ENCODE data around the gene IMMP2L.
"Not testable (repeated sequence)": the region's sequence is repeated elsewhere in the genome, so short reads cannot be mapped to it uniquely, and the experiment has no call there.

Gene IMMP2L

GRCh38 chr7:111272092-111272491, 290.2 kb downstream of the IMMP2L start:
- in situ Hi-C loops (cut with HindIII; ENCODE audit: low sequenced_read_pairs): no loop called here

GRCh38 chr7:111270794-111271193, 291.5 kb downstream of the IMMP2L start:
- in situ Hi-C loops (cut with HindIII; ENCODE audit: low sequenced_read_pairs): not testable (repeated sequence)

- in situ Hi-C loops (cut with HindIII; ENCODE audit: low sequenced_read_pairs): no loop called here
Measured at GRCh38 chr7:111268941-111269340, 293.4 kb downstream of the IMMP2L start.

GRCh38 chr7:111266613-111267012, 295.7 kb downstream of the IMMP2L start:
- in situ Hi-C loops (cut with HindIII; ENCODE audit: low sequenced_read_pairs): no loop called here

- in situ Hi-C loops (cut with HindIII; ENCODE audit: low sequenced_read_pairs): no loop called here
Measured at GRCh38 chr7:111265394-111265793, 296.9 kb downstream of the IMMP2L start.

GRCh38 chr7:111264981-111265380, 297.3 kb downstream of the IMMP2L start:
- in situ Hi-C loops (cut with HindIII; ENCODE audit: low sequenced_read_pairs): loop anchor here (5.0 kb wide), 1 partner anchor 38 kb away; no protein-coding TSS in a partner anchor

GRCh38 chr7:111264111-111264868, 298.0 kb downstream of the IMMP2L start:
- in situ Hi-C loops (cut with HindIII; ENCODE audit: low sequenced_read_pairs): loop anchor here (5.0 kb wide), 1 partner anchor 37 kb away; no protein-coding TSS in a partner anchor

- in situ Hi-C loops (cut with HindIII; ENCODE audit: low sequenced_read_pairs): loop anchor here (5.0 kb wide), 1 partner anchor 35 kb away; no protein-coding TSS in a partner anchor
Measured at GRCh38 chr7:111262293-111263116, 299.8 kb downstream of the IMMP2L start.

- in situ Hi-C loops (cut with HindIII; ENCODE audit: low sequenced_read_pairs): loop anchor here (5.0 kb wide), 1 partner anchor 34 kb away; no protein-coding TSS in a partner anchor
Measured at GRCh38 chr7:111261496-111261895, 300.8 kb downstream of the IMMP2L start.

GRCh38 chr7:111259991-111260390, 302.3 kb downstream of the IMMP2L start:
- in situ Hi-C loops (cut with HindIII; ENCODE audit: low sequenced_read_pairs): loop anchor here (5.0 kb wide), 1 partner anchor 33 kb away; no protein-coding TSS in a partner anchor

- in situ Hi-C loops (cut with HindIII; ENCODE audit: low sequenced_read_pairs): no loop called here
Measured at GRCh38 chr7:111256391-111256790, 305.9 kb downstream of the IMMP2L start.

- in situ Hi-C loops (cut with HindIII; ENCODE audit: low sequenced_read_pairs): no loop called here
Measured at GRCh38 chr7:111255576-111255975, 306.7 kb downstream of the IMMP2L start.

- in situ Hi-C loops (cut with HindIII; ENCODE audit: low sequenced_read_pairs): not testable (repeated sequence)
Measured at GRCh38 chr7:111251365-111251764, 310.9 kb downstream of the IMMP2L start.

- in situ Hi-C loops (cut with HindIII; ENCODE audit: low sequenced_read_pairs): not testable (repeated sequence)
Measured at GRCh38 chr7:111249807-111250206, 312.5 kb downstream of the IMMP2L start.

- in situ Hi-C loops (cut with HindIII; ENCODE audit: low sequenced_read_pairs): no loop called here
Measured at GRCh38 chr7:111242141-111242755, 320.0 kb downstream of the IMMP2L start.

GRCh38 chr7:111240371-111240770, 321.9 kb downstream of the IMMP2L start:
- in situ Hi-C loops (cut with HindIII; ENCODE audit: low sequenced_read_pairs): no loop called here

- in situ Hi-C loops (cut with HindIII; ENCODE audit: low sequenced_read_pairs): no loop called here
Measured at GRCh38 chr7:111239437-111239836, 322.9 kb downstream of the IMMP2L start.

GRCh38 chr7:111238886-111239285, 323.4 kb downstream of the IMMP2L start:
- in situ Hi-C loops (cut with HindIII; ENCODE audit: low sequenced_read_pairs): no loop called here

- in situ Hi-C loops (cut with HindIII; ENCODE audit: low sequenced_read_pairs): no loop called here
Measured at GRCh38 chr7:111235709-111236108, 326.6 kb downstream of the IMMP2L start.

GRCh38 chr7:111232249-111233084, 329.8 kb downstream of the IMMP2L start:
- in situ Hi-C loops (cut with HindIII; ENCODE audit: low sequenced_read_pairs): no loop called here
